Measurements from ENCODE around the gene TIPRL. TPM values are rescaled to one million over a fixed set of nuclear protein-coding genes. Genes with fewer than 3 reads are reported as not detected.

TIPRL gene
- total and polyA plus RNA-seq, 8 donors = 6.8 to 17.3 (median 13.4) TPM

DNA sequence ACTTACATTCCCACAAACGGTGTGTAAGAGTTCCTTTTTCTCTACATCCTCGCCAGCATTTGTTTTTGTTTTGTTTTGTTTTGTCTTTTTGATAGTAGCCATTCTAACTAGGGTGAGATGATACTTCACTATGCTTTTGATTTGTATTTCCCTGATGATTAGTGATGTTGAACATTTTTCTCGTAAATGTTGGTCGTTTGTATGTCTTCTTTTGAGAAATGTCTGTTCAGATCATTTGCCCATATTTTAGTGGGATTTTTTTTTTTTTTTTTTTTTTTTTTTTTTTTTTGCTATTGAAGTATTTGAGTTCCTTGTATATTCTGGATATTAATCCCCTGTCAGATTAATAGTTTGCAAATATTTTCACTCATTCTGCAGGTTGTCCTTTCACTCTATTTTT lies 22.9 kb upstream of the TIPRL start:
- no peaks in the 10 kb centered on the region for H3K36me3 ChIP-seq
- FAIRE-seq = peak; percentile 20

GRCh38 chr1:168157638-168158037 lies 21.1 kb upstream of the TIPRL start:
- Histone ChIP-seq H3K27me3 (no peaks in the 10 kb centered on the region), H3K27ac (no peak overlapping the region), H3K36me3 (no peaks in the 10 kb centered on the region), H3K4me3 (no peak overlapping the region), H3K4me1 (no peaks in the 10 kb centered on the region), H3K9me3 (no peaks in the 10 kb centered on the region)
- intact Hi-C loops (cut with DNase I) = no loop called here
- no peak for ATAC-seq
- DNase-seq = no peak
- no peak for FAIRE-seq
- TF ChIP-seq, protein P1, sequence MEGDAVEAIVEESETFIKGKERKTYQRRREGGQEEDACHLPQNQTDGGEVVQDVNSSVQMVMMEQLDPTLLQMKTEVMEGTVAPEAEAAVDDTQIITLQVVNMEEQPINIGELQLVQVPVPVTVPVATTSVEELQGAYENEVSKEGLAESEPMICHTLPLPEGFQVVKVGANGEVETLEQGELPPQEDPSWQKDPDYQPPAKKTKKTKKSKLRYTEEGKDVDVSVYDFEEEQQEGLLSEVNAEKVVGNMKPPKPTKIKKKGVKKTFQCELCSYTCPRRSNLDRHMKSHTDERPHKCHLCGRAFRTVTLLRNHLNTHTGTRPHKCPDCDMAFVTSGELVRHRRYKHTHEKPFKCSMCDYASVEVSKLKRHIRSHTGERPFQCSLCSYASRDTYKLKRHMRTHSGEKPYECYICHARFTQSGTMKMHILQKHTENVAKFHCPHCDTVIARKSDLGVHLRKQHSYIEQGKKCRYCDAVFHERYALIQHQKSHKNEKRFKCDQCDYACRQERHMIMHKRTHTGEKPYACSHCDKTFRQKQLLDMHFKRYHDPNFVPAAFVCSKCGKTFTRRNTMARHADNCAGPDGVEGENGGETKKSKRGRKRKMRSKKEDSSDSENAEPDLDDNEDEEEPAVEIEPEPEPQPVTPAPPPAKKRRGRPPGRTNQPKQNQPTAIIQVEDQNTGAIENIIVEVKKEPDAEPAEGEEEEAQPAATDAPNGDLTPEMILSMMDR (IDR thresholded peaks at IDR 0.05) = no peak

More for the DNA sequence above, 22.9 kb upstream of the TIPRL start:
- Histone ChIP-seq H3K9me3 (no peaks in the 10 kb centered on the region), H3K4me1 (no peaks in the 10 kb centered on the region), H3K27me3 (no peaks in the 10 kb centered on the region), H3K27ac (no peak overlapping the region), H3K4me3 (no peak overlapping the region)
- DNase-seq (no peak), ATAC-seq (no peak)
- intact Hi-C loops (cut with DNase I) = no loop called here
- 48 to 81% methylated on average over 4 of the region's 4 CpGs for WGBS, 2 donors
- TF ChIP-seq, protein P1 (IDR thresholded peaks at IDR 0.05) = no peak

GRCh38 chr1:168159251-168159650 lies 19.5 kb upstream of the TIPRL start:
- 33 to 57% methylated on average over 1 of the region's 1 CpG for WGBS, 2 donors
- DNase-seq = no peak
- intact Hi-C loops (cut with DNase I) = no loop called here
- no peaks in the 10 kb centered on the region for H3K36me3 ChIP-seq
- H3K4me3 ChIP-seq = no peak overlapping the region
- ATAC-seq = no peak
- H3K27me3 ChIP-seq = no peaks in the 10 kb centered on the region
- FAIRE-seq = no peak
- no peaks in the 10 kb centered on the region for H3K9me3 ChIP-seq
- no peaks in the 10 kb centered on the region for H3K4me1 ChIP-seq
- no peak overlapping the region for H3K27ac ChIP-seq
- TF ChIP-seq, protein P1 (IDR thresholded peaks at IDR 0.05) = no peak

GRCh38 chr1:168159979-168160378 lies 18.8 kb upstream of the TIPRL start:
- H3K27me3 ChIP-seq = no peaks in the 10 kb centered on the region

DNA sequence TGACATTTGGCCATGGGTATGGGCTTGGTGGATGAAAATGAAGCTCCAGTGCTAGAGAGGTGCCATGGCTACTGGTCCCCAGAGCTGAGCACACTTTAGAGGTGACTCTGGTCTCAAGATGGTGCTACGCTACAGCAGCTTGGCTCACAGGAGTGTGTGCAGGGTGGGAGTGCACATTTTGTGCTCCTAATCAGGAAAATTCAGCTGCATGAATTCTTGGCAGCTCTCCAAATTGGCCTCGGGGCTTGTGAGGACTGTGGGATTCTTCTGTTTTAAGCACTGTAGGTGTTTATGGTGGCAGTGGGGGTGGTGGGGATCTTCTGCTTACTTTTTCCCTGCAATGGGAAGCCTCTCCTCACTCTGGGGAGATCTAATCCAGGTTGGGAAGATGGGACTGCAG lies 17.3 kb upstream of the TIPRL start:
- TF ChIP-seq, protein P1 (IDR thresholded peaks at IDR 0.05) = no peak
- intact Hi-C loops (cut with DNase I) = no loop called here
- H3K27me3 ChIP-seq = no peaks in the 10 kb centered on the region
- no peak for FAIRE-seq
- ATAC-seq = no peak
- H3K36me3 ChIP-seq = no peaks in the 10 kb centered on the region
- no peaks in the 10 kb centered on the region for H3K4me1 ChIP-seq
- DNase-seq = no peak
- WGBS, 2 donors = 52 to 65% methylated on average over 2 of the region's 2 CpGs
- H3K27ac ChIP-seq = no peak overlapping the region
- H3K9me3 ChIP-seq = no peaks in the 10 kb centered on the region
- H3K4me3 ChIP-seq = no peak overlapping the region

More at GRCh38 chr1:168159979-168160378, 18.8 kb upstream of the TIPRL start:
- WGBS, 2 donors = 97 to 98% methylated on average over 1 of the region's 1 CpG
- H3K27ac ChIP-seq = no peak overlapping the region
- H3K4me3 ChIP-seq = no peak overlapping the region
- no peaks in the 10 kb centered on the region for H3K9me3 ChIP-seq
- intact Hi-C loops (cut with DNase I) = no loop called here
- DNase-seq (no peak), FAIRE-seq (no peak), ATAC-seq (no peak)
- no peaks in the 10 kb centered on the region for H3K36me3 ChIP-seq
- TF ChIP-seq, protein P1 (IDR thresholded peaks at IDR 0.05) = no peak
- H3K4me1 ChIP-seq = no peaks in the 10 kb centered on the region
